Activated CD8-positive, alpha-beta memory T cell treated with anti-CD3 and anti-CD28 coated beads for 24 hours (primary cell): ENCODE results near the gene NOSIP.

Source experiments
- DNase-seq: peaks from one replicate; pipeline ENCODE4 v3.0.0-alpha.2; 2020

NOSIP gene

DNA sequence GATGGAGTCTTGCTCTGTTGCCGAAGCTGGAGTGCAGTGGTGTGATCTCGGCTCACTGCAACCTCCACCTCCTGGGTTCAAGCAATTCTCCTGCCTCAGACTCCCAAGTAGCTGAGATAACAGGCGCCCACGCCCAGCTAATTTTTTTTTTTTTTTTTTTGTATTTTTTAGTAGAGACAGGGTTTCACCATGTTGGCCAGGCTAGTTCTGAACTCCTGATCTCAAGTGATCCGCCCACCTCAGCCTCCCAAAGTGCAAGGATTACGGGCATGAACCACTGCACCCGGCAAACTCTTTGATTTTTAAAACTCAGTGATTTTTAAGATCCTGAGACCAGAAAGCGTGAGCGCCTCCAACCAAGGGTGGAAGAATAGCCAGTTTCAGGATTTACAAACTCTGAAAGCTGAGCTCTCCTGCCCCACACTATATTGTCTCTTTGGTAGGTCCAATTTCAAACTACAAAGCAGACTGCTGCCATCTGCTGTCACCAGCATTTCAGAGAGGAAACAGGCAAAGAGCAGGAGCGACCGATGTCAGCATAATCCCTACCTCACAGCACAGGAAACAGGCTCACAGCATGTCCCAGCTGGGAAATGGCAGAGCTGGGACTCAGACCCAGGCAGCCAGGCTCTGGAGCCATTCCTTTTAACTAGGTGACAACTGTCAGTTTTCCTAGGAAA lies 9.2 kb downstream of the NOSIP start:
- no peak for DNase-seq

DNA sequence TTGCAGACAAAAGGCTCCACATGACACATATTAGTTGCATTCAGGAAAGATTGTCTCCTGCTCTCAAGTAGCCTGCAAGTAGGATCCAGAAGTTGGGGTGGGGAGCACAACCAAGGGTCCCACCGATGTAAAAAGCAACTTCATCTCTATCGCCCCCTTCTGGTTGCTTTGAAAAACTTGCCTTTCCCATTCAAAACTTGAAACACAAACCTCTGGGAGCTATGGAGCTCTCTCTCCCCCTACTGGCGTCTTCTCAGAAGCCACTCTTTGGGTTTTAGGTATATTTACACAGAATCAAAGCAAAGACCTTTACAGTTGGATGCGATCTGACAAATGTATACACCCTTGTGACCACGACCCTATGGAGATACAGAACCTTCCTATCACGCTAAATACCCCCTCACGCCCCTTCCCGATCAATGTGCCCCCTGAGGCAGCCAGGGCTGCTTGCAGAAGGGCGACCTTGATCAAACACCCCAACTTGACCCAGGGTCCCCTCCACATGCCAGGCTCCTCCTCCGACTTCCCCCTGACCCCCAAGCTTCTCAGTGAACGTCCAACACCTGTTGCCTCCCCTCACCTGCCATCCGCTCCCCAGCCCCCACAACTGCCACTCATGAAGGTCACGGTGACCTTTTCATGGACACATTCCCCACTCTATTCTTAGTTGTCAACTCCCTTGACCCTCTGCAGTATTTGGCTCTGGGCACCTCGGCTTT lies 10.1 kb downstream of the NOSIP start:
- DNase-seq = no peak

DNA sequence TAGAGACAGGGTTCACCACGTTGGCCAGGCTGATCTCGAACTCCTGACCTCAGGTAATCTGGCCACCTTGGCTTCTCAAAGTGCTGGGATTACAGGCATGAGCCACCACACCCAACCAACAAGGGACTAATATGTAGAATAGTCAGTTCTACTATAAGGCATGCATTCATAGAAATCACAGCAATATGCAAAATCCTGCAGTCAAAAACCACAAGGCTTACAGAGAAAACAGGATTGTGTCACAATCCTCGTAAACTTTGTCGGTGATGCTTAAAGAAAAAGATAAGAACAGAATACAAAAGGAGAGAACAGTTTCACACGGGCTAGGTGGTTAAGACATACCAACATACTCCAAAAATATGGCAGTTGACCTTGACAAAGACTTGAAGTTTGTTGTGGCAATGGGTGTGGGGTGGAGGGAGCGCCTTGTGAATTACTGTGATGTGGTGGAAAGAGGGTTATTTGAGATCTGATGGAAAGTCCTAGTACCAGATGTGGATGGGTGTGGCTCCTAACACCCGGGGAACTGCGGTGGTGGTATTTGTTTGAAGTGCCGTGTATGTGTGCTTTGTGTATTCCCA lies 12.4 kb downstream of the NOSIP start:
- DNase-seq = peak; percentile 69

DNA sequence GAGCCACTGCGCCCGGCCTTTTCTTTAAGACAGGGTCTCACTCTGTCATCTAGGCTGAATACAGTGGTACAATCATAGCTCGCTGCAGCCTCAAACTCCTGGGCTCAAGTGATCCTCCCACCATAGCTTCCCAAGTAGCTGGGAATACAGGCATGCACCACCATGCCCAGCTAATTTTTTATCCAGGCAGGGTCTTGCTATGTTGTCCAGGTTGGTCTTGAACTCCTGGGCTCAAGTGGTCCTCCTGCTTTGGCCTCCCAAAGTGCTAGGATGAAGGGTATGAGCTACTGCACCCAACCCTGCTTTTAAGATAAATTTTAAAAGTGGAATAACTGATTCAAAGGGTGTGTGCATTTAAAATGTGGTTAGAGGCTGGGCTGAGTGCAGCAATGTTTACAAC lies 14.1 kb downstream of the NOSIP start:
- DNase-seq = no peak

DNA sequence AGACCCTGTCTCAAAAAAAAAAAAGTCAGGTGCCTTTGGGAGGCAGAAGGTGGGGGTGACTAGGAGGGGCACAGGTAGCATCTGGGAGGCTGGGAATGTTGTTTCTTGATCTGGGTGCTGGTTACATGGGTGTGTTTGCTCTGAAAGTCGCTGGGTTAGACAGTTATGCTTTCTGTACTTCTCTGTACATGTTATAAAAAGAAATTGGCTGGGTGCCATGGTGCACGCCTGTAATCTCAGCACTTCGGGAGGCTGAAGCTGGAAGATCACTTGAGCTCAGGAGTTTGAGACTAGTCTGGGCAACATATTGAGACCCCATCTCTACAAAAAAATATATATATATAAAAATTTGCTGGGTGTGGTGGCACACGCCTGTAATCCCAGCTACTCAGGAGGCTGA lies 15.1 kb downstream of the NOSIP start:
- no peak for DNase-seq

DNA sequence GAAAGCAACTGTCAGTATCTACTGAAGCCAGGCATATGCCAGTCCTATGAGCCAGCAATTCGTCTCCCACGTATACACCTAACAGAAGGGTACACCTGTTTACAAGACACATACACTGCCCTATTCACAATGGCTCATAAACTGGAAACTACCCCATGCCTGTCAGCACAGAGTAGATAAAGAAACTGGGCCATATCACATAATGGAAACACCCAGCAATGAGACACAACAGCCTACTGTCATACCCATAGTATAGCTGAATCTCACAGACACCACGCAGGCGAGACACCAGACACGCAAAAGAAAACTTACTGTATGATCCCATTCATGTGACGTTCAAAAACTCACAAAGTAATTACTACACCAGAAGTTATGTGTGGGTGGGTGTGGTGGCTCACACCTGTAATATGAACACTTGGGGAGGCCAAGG lies 15.7 kb downstream of the NOSIP start:
- peak; percentile 66 for DNase-seq

DNA sequence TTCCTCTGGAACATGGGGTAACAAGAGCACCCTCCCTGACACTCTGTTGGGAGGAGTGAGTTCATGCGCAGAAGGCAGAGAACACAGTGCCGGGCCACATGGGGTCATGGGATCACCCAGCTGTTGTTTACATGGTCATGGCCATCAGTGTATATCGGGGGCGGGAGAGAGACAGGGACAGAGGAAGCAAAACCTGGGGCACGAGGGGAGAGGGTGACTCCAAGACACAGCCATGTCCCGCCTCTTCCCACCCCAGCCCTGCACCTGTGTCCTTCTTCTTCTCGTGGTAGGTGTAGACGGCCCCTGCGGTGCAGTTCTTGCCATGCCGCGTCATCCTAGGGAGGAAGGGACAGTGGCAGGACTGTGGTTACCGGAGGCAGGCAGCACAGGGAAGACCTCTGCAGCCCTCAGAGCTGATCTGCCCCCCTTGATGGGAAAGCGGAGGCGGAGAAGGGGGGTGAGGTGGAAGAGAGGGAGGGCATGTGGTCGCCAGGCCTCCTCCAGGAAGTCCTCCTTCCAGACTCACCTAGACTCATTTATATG lies 19.9 kb downstream of the NOSIP start:
- peak; percentile 76 for DNase-seq

DNA sequence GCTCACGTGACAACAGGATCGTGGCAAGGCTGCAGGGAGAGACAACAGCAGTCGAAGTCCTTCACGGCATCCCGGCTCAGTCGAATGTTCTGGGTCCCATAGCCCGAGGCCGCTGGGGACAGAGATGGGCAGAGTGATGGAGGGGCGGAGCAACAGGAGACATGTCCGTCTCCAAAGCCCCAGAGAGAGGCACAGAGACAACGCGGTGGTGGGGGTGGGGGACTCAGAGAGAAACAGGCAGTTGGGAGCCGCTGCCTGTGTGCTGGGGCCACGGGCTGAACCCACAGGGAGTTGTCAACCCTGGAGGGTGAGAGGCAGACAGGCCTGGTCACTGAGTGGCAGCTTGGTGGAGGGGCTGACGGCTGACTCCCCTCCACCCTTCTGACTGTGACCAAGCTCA lies 20.4 kb downstream of the NOSIP start:
- peak; percentile 71 for DNase-seq

DNA sequence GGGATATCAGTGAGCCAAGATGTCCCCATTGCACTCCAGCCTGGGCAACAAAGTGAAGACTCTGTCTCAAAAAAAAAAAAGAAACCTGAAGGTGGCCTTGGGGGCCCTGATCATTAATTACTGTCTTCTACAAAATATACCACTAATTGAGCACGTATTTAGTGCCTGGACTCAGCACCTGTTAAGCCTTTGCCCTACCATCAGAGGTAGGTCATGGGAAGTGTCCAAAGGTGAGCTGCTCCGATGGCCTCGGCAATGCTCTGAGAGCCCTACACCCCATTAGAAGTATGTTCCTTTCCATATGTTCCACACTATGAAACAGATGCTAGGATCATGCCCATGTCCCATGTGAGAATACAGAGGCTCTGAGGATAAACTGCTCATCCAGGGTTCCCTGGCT lies 20.9 kb downstream of the NOSIP start:
- DNase-seq = no peak

DNA sequence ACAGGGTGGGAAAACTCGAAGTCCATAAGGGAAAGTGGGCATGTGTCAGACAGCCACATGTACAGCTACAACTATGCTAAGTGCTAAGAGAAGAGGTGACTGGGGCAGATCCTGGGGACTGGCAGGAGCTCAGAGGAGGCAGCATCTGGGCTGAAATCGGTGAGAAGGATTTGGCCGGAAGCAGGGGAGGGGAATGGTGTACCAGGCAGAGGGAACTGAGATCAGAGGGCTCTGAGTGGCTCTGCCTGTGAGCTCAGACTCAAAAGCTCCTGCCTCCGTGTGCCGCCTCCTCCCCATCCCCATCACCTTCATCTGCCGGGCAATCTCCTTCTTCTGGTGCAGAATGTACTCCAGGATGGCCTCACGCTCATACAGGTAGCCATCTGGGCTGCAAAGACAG lies 21.8 kb downstream of the NOSIP start:
- no peak for DNase-seq

DNA sequence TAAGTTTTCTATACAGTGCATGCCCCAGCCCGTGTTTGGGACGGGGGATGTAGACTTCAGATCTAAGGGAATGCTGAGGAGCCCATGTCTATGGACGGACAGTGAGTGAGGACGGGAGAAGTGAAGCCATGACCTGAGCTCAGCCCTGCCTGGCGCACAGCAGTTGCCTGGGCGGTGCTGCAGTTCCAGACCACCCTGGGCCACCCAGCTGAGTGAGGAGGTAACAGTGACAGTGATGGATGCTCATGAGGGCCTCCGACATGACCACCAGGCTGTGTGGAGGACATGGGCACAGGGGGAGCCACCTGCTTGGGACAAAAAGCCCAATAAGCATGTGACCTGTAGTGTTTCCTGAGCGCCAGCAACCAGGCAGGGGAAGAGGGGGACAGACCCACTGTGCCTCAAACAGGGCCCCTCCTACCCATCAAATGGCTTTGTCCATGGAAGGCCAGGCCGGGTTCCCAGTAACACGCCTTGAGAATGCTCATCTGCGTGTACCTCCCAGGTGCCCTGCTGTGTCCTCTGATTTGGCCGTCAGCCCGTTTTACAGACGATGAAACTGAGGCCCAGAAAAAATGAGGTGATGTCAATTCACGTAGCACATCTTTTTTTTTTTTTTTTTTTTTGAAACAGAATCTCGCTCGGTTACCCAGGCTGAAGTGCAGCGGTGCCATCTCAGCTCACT lies 22.6 kb downstream of the NOSIP start:
- no peak for DNase-seq

DNA sequence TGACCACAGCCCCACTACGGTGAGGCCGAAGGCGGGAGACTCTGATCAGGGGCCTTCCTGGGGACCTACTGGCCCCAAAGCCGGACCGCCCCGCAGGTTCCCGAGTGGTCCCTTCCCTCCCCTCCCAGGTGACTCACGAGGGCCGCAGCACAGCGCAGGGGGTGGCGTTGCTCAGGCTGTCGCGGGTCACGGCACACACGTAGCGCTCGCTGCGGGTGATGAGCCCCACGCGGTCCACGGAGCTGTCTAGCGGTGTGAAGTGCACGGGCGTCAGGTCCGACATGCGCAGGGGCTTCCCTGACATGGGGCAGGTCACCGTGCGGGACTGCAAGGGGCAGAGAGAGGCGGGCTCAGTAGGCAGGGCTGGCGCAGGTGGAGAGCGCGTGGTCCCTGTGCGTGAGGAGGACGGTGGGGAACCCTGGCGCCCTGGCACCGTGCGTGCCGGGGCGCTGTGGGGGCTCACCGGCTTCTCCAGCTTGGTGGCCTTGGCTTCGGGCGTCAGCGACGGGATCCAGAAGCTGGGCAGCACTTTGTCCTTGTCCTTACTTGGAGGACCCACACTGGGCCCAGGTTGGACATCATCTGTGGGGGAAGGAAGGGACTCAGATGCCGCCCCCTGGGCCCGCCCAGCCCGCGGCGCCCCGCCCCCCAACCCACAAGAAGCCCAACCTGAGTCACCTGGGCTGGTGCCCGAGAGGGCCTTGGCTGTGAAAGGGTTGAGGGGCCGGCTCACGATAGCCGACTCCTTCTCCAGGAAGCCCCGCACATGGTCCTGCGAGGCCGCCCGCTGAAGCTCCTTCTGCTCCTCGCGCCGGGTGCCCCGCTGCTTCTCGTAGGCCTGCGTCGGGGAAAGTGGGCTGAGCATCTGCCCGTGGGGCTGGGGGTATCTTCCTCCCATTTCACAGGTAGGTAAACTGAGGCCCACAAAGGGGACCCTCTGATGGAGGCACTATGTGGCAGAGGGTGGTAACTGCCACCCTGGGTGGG lies 23.7 kb downstream of the NOSIP start:
- peak; percentile 78 for DNase-seq

DNA sequence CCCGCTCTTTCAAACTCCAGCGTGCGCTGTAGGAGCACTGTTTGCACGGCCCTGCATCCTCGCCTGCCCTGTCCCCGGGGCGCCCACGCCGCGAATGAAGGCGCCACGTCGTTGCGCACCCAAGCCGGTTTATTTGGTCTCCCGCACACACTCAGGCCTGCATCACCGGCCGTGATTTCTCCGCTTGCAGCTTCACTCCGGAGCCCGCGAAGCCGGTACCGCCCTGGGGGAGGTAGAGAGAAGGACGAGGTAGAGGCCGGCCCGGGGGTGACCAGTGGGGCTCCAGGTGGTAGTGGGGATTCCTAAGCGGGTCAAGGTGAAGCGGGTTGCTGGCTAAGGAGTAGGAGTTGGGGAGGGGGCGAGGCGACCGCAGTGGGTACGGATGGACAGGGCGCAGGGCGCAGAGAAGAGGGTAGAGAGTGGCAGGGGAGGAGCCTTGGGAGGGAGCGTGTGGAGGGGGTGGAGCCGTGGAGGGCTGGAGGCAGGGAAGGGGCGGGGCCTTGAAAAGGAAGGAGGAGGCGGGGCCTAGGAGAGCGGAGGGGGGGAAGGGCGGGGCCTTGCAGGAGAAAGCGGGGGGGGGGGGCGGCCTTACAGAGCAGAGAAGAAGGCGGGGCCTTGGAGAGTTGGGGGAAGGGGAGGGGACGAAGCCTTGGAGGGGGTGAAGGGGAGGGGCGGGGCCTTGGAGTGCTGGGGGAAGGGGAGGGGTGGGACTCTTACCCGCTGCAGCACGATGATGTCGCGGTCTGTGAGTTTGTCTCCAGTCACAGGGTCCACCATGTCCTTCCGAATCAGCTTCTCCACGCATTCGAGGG lies 24.6 kb downstream of the NOSIP start:
- DNase-seq = peak; percentile 77

DNA sequence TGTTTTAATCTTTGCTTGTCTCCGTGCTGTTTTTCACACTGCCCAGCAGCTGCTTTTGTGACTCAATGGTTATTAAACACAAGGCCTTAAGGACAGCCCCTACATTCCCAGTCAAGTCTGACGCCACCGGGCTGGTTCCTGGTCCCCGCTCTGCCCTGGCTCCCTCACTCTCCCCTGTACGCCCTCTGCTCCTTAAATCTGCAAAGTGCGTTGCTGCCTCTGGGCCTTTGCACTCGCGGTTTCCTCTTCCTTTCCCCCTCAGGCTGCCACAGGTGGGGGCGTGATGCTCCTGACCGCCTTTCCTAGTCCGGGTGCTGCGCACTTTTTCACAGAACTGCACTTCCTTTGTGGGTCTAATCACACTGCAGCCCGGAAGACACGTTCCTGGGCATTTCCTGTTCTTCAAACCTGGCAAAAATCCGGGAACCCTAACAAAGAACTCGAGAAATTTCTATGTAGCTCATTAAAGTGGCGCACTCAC lies 25.6 kb downstream of the NOSIP start:
- peak; percentile 79 for DNase-seq

DNA sequence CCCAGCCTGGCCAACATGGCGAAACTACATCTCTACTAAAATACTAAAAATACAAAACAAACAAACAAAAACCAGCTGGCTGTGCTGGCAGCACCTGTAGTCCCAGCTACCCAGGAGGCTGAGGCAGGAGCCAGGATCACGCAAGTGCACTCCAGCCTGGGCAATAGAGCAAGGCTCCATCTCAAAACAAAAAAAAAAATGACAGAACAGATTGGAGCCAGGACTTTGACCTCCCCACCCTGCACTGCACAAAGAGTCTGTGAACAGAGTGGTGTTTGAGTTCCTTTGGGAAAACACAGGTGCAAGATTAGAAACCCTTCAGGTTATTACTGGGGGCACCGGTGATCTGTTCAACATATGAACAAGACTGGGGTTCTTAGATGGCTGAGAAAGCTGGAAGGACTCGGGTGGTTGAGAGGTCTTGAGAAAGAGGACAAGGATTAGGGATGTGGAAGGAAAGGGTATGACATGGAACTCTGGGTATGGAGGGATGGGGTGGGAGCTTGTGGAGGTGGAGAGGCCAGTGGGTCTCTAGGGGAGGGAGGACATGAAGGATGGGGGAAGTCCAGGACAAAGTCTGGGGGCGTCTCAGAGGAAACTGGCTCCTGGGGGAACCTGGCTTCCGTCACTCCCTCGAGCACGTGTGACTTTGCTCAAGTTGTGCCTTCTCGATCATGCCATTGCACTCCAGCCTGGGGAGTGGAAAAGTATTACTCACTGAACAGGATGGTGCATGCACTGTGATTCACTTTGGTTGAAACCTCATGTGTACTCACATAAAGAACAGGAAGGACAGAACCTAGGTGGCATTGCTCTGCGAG lies 26.7 kb downstream of the NOSIP start:
- peak; percentile 77 for DNase-seq

DNA sequence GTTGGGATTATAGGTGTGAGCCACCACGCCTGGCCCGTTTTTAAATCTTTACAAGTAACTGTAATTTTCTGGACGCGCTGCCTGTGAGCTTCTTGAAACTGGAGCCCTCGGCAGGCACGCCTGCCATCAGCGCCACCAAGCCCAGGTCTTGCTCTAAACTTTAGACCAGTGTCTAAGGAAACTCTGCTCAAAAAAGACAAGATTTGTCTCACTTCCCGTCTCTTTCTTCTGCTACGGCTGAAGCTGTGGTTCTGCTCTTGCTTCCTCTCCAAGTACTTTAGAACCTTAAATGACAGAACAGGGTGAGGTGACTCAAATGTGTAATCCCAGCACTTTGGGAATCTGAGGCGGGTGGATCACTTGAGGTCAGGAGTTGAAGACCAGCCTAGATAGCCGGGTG lies 27.6 kb downstream of the NOSIP start:
- DNase-seq = peak; percentile 68

DNA sequence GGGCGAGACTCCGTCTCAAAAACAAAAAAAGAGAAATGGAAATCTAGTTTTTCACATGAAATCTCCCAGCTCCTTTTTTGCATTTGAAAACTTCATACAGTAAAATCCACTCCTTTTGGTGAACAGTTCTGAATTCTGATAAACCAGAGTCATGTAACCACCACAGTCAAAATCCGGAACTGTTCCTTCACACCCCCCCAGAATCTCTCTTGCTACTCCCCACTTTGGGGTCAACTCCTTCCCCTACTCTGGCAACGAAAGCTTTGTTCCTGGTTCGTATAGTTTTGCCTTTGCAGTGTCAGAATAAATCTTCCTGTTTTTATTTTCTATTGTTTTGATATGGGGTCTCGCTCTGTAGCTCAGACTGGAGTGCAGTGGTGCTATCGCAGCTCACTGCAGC lies 28.8 kb downstream of the NOSIP start:
- DNase-seq = no peak

DNA sequence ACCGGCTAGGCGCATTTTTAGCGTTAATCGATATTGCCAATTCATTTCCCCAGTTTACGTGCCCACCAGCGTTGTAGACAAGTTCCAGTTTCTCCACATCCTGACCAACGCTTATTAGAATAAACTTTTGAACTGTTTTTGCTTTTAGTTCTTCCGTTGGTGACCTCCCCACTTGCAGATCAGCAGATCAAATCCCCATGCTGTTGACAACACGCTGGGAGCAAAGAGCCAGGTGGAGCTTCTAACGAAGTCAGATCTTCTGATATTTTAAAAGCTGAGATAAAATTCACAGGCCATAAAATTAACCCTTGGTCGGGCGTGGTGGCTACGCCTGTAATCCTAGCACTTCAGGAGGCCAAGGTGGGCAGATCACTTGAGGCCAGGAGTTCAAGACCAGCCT lies 31.3 kb downstream of the NOSIP start:
- no peak for DNase-seq

DNA sequence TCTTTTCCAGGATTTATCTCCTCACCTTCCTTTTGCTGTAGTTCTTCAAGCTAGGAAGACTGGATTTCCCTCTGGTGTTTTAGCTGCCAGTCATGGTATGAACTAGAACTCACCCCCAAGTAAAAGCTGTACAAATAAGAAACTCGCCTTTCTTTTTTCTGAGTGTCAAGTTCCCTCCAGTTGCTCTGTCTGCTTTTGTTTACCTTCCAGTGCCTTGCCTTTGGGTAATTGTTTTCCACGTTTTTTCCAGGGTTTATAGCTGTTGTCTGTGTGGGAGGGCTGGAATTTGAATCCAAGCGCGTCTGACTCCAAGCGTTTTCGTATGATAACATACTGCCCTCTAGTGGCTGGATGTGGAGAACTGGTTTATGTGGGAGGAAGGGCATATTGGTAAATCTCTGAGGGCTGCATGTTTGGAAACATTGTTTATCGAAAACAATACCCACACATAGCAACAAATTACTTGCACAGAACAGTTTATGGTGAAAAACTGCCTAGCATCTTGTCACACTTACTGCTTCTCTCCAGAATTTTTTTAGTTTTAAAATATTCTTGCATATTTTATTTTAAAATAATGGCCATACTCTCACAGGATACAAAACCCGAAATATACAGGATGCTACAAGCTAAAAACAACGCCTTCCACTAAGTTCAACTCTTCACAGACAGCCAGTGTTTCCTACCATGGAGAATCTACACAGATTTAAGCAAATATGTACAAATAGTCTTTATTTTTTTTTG lies 33.4 kb downstream of the NOSIP start:
- DNase-seq = peak; percentile 77
